ENCODE data around the gene ATP8B1.
A peak's percentile ranks its signal among the peaks of the same experiment; 100 is the strongest.
"Not testable (repeated sequence)": the region's sequence is repeated elsewhere in the genome, so short reads cannot be mapped to it uniquely, and the experiment has no call there.

Gene ATP8B1

DNA sequence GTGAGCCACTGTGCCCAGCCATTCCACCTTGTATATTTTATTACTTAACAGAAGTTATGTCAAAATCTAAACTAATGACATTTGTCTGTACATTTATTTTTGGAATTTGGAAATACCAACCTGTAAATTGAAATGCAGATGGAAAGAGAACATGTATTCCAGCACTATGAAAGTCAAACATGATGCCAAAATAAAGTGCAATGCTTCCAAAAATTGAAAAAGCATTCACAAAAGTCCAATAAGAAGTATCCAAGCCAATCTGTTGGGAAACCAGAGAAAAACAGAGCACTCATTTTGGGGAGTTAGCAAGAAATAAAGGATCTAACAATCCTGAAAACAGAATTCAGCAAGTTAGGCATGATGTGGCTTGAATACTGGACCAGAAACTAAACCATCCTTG is 151.2 kb downstream of the ATP8B1 start:
- no peak for TF ChIP-seq CTCF (IDR thresholded peaks at IDR 0.05; ENCODE audit: control extremely low read depth, extremely low read depth, low read depth, missing control alignments)
- DNase-seq (ENCODE audit: extremely low spot score), result no peak
- ChIA-PET CTCF (no interaction called here), POLR2A (no interaction called here)

DNA sequence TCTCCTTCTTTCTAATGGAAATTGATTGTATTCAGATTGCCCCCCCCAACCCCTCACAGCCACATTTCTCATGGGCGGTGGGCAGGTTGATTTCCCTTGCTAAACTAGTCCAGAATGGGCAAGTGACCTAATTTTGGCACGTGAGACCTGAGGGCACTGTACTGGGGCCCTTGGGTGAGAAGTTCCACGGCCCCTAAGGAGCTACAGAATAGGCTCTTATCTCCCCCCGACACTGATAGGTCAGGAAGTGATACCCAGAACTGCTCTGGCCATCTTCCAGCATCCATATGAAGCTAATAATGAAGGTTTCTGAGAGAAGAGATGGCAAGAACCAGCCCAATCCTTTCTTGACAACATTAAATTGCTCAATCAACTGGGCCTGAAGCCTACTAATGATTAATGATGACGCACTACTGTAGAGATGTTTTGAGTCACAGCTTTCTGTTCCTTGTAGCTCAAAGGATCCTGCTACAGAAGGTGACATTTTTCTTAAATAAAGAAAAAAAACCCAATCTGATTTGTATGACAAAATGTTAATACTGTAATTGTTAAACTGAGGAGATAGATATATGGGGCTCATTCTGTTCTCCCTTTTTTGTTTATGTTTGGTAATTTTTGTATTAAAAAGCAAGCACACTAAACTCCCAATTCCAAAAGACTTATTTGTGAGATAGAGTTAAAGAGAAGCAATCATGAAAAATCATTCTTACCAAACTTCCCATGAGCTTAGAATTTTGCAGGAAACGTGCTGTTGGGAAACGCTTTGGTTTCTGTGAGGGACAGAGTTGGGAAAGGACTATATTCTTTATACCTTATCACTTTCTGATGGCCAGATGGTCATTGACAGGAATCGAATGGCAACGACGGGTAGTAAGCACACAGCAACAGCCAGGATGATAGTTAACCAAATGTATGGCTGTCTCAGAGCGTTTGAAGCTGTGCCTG is 153.3 kb downstream of the ATP8B1 start:
- DNase-seq (ENCODE audit: extremely low spot score), result peak; percentile 54
- no peak for TF ChIP-seq CTCF (IDR thresholded peaks at IDR 0.05; ENCODE audit: control extremely low read depth, extremely low read depth, low read depth, missing control alignments)
- ChIA-PET CTCF (interaction anchor here (1.0 kb wide), 1 partner anchor 18 kb away, joined by 3 read pairs; no protein-coding TSS in a partner anchor), POLR2A (no interaction called here)

GRCh38 chr18:57648414-57648813 is 154.7 kb downstream of the ATP8B1 start:
- CTCF ChIA-PET, result no interaction called here
- POLR2A ChIA-PET, result no interaction called here
- no peak for TF ChIP-seq CTCF (IDR thresholded peaks at IDR 0.05; ENCODE audit: control extremely low read depth, extremely low read depth, low read depth, missing control alignments)
- no peak for DNase-seq (ENCODE audit: extremely low spot score)

DNA sequence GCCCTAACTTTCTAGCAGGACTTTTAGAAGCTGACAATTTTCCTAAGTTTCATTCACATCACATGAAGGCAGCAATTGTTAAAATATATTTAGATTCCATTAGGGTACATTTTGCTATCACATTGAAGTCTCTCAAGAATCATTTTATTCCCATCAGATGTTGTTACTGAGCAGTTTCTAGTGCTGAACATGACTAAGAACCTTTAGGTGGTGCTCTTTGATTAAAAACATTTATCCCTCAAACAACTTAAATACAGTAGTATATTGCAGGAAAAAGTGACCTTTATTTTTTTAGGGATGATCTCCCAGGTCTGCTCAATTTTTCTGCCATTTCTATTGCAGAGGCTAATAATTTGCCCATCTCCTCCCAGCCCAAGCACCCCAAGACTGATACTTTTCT is 158.6 kb downstream of the ATP8B1 start:
- ChIA-PET POLR2A (no interaction called here), CTCF (no interaction called here)
- no peak for TF ChIP-seq CTCF (IDR thresholded peaks at IDR 0.05; ENCODE audit: control extremely low read depth, extremely low read depth, low read depth, missing control alignments)
- no peak for DNase-seq (ENCODE audit: extremely low spot score)

DNA sequence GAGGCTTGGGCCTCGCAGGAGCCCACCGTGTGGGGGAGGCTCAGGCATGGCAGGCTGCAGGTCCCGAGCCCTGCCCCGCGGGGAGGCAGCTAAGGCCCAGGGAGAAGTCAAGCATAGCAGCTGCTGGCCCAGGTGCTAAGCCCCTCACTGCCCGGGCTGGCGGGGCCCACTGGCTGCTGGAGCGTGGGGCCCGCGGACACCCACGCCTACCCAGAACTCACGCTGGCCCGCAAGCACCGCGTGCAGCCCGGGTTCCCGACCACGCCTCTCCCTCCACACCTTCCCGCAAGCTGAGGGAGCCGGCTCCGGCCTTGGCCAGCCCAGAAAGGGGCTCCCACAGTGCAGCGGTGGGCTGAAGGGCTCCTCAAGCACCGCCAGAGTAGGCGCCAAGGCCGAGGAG is 159.4 kb downstream of the ATP8B1 start:
- DNase-seq (ENCODE audit: extremely low spot score); POLR2A ChIA-PET; CTCF ChIA-PET: not testable (repeated sequence)

DNA sequence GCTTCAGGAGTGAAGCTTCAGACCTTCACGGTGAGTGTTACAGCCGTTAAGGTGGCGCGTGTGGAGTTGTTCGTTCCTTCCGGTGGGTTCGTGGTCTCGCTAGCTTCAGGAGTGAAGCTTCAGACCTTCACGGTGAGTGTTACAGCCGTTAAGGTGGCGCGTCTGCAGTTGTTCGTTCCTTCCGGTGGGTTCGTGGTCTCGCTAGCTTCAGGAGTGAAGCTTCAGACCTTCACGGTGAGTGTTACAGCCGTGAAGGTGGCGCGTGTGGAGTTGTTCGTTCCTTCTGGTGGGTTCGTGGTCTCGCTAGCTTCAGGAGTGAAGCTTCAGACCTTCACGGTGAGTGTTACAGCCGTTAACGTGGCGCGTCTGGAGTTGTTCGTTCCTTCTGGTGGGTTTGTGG is 160.7 kb downstream of the ATP8B1 start:
- DNase-seq (ENCODE audit: extremely low spot score); POLR2A ChIA-PET: not testable (repeated sequence)
- CTCF ChIA-PET, result interaction anchor here (1.4 kb wide), 1 partner anchor 9 kb away, joined by 3 read pairs; no protein-coding TSS in a partner anchor

GRCh38 chr18:57640749-57641148 is 162.4 kb downstream of the ATP8B1 start:
- POLR2A ChIA-PET, result no interaction called here
- CTCF ChIA-PET, result no interaction called here
- no peak for TF ChIP-seq CTCF (IDR thresholded peaks at IDR 0.05; ENCODE audit: control extremely low read depth, extremely low read depth, low read depth, missing control alignments)
- no peak for DNase-seq (ENCODE audit: extremely low spot score)
